NCI-H82 treated with DMSO at 0.1 percent for 48 hours (cell line): Measurements from ENCODE around the gene ATF7IP2.
"Not testable (repeated sequence)": the region's sequence is repeated elsewhere in the genome, so short reads cannot be mapped to it uniquely, and the experiment has no call there.

Experiments
- DNase-seq: peaks from one replicate; lab custom pipeline; 2025; ENCODE audit not compliant: unreplicated experiment; lab: John Stamatoyannopoulos, UW

ATF7IP2 gene

GRCh38 chr16:10447289-10447688, 61.4 kb downstream of the ATF7IP2 start:
- no peak for DNase-seq

GRCh38 chr16:10452208-10453158, 66.6 kb downstream of the ATF7IP2 start:
- not testable (repeated sequence) for DNase-seq

GRCh38 chr16:10453159-10453510, 67.3 kb downstream of the ATF7IP2 start:
- no peak for DNase-seq

GRCh38 chr16:10465821-10466220, 80.0 kb downstream of the ATF7IP2 start:
- no peak for DNase-seq

GRCh38 chr16:10466313-10466712, 80.5 kb downstream of the ATF7IP2 start:
- no peak for DNase-seq

GRCh38 chr16:10466861-10467260, 81.0 kb downstream of the ATF7IP2 start:
- DNase-seq: no peak

GRCh38 chr16:10476636-10477035, 90.8 kb downstream of the ATF7IP2 start:
- not testable (repeated sequence) for DNase-seq

GRCh38 chr16:10480151-10480550, 94.3 kb downstream of the ATF7IP2 start:
- DNase-seq: no peak

- no peak for DNase-seq
Measured at GRCh38 chr16:10485159-10485558, 99.3 kb downstream of the ATF7IP2 start.

- DNase-seq: no peak
Measured at GRCh38 chr16:10485698-10486382, 100.0 kb downstream of the ATF7IP2 start.

GRCh38 chr16:10490141-10490540, 104.3 kb downstream of the ATF7IP2 start:
- no peak for DNase-seq

GRCh38 chr16:10493276-10493675, 107.4 kb downstream of the ATF7IP2 start:
- DNase-seq: no peak

DNA sequence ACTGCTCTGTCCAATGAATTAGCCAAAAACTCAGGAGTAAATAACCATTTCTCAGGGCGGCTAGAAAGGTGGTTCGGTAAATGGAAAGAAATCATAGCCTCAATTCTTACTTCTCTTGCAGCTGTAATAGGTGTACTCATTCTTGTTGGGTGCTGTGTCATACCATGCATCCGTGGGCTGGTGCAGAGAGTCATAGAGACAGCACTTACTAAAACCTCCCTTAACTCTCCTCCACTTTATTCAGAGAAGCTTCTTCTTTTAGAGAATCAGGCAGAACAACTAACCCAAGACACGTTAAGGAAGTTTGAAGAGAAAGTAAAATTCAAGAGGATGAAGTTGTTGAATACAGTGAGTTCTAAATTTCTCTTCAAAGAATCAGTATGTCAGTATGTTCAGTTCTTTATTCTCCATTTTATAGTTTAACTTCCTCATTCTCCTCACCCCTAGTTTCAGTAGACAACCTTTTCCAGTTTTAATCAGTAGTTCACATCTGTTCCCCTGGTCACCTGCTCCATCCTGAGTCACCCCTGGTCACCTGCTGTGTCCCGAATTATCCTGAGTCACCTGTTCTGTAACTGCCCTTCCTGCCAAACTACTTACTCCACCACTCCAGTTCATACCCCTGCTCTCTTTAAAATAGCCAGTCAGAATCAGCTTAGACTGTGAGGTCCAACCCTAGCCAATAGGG, 108.6 kb downstream of the ATF7IP2 start:
- no peak for DNase-seq

DNA sequence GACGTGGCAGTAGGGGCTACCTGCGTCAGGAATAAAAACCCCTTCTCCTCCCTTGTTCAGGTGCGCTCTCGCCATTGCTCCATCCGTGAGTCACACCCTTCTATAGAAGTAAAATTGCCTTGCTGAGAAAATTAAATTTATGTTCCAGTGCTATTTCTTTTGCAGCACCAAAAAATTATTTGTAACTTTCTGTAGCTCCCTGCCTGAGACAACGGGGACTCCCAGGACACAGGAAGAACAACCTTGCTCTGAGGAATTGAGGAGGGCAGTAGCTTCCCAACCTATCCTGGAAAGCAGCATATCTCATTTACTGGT, 109.1 kb downstream of the ATF7IP2 start:
- no peak for DNase-seq

DNA sequence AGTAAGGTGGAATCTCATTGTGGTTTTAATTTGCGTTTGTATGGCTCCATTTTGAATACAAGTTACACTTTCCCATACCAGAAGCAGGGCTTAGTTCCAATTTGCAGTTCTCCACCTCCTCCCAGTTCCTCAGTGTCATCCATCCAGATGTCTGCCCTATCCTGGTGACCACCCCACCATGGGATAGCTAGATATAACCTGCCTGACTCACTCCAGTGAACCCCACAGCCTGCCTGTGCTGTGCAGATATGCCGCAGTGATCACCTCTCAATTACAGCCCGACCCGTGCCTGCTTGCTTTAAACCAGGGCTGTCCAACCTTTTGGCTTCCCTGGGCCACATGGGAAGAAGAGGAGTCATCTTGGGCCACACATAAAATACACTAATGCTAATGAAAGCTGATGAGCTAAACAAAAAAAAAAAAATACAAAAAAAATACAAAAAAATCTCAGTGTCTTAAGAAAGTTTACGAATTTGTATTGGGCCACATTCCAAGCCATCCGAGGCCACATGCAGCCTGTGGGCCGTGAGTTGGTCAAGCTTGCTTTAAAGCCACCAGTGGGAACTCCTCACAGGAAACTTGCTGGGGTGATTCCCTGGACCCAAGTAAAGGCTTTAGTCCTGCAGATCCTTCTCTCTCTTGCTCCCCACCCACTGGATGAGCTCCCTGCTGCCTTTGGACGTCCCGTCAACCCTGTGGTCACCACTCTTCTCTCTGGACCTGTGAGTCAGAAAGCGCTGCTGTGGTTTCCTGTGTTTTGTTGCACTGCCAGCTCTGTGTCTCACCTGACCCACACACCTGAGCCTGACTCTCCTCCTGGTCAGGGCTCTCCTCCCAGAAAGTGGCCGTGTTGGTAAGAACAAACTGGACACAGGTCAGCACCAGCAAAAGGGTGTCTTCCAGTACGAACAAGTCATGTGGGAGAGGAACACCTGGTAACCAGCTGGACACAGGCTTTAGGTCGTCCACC, 111.6 kb downstream of the ATF7IP2 start:
- no peak for DNase-seq

DNA sequence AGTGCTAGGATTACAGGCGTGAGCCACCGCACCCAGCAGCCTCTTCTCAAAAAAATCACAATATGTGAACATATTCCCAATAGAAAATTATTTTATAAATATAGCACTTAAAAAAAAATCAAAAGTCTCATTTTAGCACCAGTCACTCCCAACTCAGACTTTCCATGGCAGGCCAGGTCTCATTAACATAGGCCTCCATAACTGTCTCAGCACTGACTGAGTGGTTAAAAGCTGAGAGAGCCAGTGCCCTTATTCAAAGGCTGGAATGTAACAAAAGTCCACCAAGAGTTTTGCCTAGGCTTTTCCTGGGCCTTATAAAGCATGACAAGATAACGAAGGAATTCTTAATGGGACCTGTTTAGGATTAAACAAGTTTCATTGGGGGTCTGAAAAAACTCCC, 114.7 kb downstream of the ATF7IP2 start:
- no peak for DNase-seq

DNA sequence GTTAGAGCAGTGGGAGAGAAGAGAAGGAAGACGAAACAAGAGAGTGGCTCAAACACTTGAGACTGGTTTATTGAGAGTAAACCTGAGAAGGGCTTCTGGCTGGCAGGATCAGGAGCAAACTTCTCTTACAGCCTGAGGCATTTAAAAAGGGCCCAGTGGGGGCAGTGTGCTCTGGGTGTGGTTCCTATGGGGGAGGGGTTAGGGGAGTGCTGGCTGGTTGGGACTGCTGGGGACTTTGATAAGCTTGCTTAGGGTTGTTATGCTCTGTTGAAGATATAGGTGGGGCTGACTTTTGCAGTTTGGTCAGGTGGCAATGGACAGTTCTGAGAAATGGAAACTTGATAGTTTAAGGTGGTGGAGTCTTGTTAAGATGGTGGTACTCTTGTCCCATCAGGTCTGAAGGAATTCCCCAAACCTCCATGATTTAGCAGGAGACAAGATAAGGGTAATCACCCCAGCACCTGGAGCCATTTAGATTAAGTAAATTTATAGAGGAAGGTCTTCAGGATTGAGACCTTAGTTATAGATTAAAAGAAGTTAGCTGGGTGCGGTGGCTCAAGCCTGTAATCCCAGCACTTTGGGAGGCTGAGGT, 115.3 kb downstream of the ATF7IP2 start:
- no peak for DNase-seq

- DNase-seq: no peak
Measured at GRCh38 chr16:10502776-10503175, 116.9 kb downstream of the ATF7IP2 start.

DNA sequence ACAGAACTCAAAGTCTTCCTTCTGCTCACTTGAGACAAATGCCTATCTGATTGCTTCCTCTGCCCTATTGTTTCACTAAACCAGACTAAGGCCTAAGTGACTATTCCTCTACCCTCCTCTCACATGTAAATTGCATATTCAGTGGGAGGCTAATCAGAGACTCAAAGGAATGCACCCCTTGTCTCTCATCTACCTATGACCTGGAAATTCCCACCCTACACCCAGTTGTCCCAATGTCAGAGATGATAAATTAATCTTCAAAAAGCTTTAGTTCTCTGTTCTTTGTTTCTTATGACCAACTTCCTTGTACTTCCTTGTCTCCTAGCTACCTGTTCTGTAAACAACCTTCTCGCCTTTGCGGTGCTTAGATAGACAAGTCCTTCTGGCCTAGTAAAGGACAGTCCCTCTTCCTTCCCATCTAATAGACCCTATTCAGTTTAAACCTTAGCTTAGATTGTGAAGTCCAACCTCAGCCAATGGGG, 118.6 kb downstream of the ATF7IP2 start:
- no peak for DNase-seq

DNA sequence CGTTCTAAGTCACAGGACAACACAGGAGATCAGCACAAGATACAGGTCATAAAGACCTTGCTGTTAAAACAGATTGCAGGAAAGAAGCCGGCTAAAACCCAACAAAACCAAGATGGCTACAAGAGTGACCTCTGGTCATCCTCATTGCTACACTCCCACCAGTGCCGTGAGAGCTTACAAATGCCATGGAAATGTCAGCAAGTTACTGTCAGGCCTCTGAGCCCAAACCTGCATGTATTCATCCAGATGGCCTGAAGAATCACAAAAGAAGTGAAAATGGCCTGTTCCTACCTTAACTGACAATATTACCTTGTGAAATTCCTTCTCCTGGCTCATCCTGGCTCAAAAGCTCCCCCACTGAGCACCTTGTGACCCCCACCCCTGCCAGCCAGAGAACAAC, 119.4 kb downstream of the ATF7IP2 start:
- DNase-seq: not testable (repeated sequence)
